Osteoblast (primary cell): ENCODE data around the gene COL20A1. TPM values are rescaled to one million over a fixed set of nuclear protein-coding genes. Genes with fewer than 3 reads are reported as not detected.

Experiments
- DNase-seq: peaks from one replicate; pipeline ENCODE4 v3.0.0; 2011; ENCODE audit warnings: low spot score, mixed read lengths; ENCODE audit not compliant: insufficient read length; ENCODE audit errors: missing footprints
- H2AFZ ChIP-seq: 2 replicates; pipeline ENCODE4 v1.6.0; 2011; ENCODE audit warnings: mild to moderate bottlenecking, low read length
- H3K27ac ChIP-seq: 2 replicates; pipeline ENCODE4 v1.5.1; 2011; ENCODE audit warnings: mild to moderate bottlenecking, low read depth, low read length, moderate library complexity
- H3K27me3 ChIP-seq: 2 replicates; pipeline ENCODE4 v1.6.0; 2012; ENCODE audit warnings: mild to moderate bottlenecking, control low read depth, inconsistent platforms, low read length, moderate library complexity; ENCODE audit not compliant: insufficient read depth
- H3K36me3 ChIP-seq: 2 replicates; pipeline ENCODE4 v1.5.1; 2011; ENCODE audit warnings: mild to moderate bottlenecking, low read length, control low read depth, moderate library complexity; ENCODE audit not compliant: insufficient read depth
- H3K4me1 ChIP-seq: 2 replicates; pipeline ENCODE4 v1.5.1; 2011; ENCODE audit warnings: mild to moderate bottlenecking, low read length, control low read depth, moderate library complexity; ENCODE audit not compliant: insufficient read depth
- H3K4me2 ChIP-seq: 2 replicates; pipeline ENCODE4 v1.6.0; 2011; ENCODE audit warnings: mild to moderate bottlenecking, low read length; ENCODE audit not compliant: insufficient read depth
- H3K4me3 ChIP-seq: fragments of 200-600 bp; sonication (generic); 3 replicates; pipeline ENCODE4 v1.5.1; 2012; ENCODE audit warnings: mild to moderate bottlenecking, low read length, inconsistent platforms; ENCODE audit not compliant: insufficient read depth
- H3K79me2 ChIP-seq: 2 replicates; pipeline ENCODE4 v1.6.0; 2012; ENCODE audit warnings: mild to moderate bottlenecking, low read length, control low read depth, inconsistent platforms; ENCODE audit not compliant: insufficient read depth
- H3K9me3 ChIP-seq: 2 replicates; pipeline ENCODE4 v1.5.1; 2011; ENCODE audit warnings: low read depth, low read length, control low read depth
- H4K20me1 ChIP-seq: 2 replicates; pipeline ENCODE4 v1.6.0; 2012; ENCODE audit warnings: mild to moderate bottlenecking, low read length, control low read depth; ENCODE audit not compliant: insufficient read depth
- CTCF ChIP-seq: IDR thresholded peaks from 2 replicates; pipeline ENCODE4 v1.5.1; 2011; ENCODE audit warnings: mild to moderate bottlenecking, low read depth, low read length, moderate library complexity; ENCODE audit errors: extremely low read depth
- total RNA-seq: library from RNA; depleted of rRNA; stranded (reverse); fragments of >200 nt; gene quantifications from 2 replicates; pipeline ENCODE4 v1.2.3, GENCODE V29; 2012

COL20A1 gene
- total RNA-seq, 1 donor: not detected

DNA sequence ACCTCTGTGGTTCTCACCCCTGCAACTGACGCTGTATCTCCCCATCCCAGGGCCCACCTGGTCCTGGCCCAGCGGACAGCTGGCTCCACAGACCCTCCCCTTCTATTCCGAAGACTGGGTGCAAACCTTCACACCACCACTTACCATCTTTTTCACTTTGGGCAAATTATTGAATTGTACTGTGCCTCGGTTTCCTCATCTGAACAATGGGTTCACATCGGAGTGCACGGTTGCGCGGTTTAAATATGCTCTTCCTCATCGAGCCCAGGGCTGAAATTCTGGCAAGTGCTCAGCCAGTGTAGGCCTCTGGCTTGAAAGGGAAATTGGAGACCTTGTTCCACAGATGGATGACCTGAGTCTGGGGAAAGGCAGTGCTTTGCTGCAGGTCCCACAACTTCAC, 23.3 kb upstream of the COL20A1 start:
- H4K20me1 ChIP-seq: peaks cover 20% of the 10 kb centered on the region
- no peak overlapping the region for H3K27ac ChIP-seq
- H3K36me3 ChIP-seq: no peaks in the 10 kb centered on the region
- no peak overlapping the region for H3K4me2 ChIP-seq
- no peak for TF ChIP-seq CTCF
- H3K9me3 ChIP-seq: no peaks in the 10 kb centered on the region
- H3K27me3 ChIP-seq: peaks cover 16% of the 10 kb centered on the region
- peaks cover 14% of the 10 kb centered on the region for H3K4me1 ChIP-seq
- H2AFZ ChIP-seq: no peak overlapping the region
- H3K79me2 ChIP-seq: peaks cover 30% of the 10 kb centered on the region
- H3K4me3 ChIP-seq: no peak overlapping the region
- no peak for DNase-seq

GRCh38 chr20:63270606-63271325, 22.2 kb upstream of the COL20A1 start:
- no peak overlapping the region for H3K27ac ChIP-seq

DNA sequence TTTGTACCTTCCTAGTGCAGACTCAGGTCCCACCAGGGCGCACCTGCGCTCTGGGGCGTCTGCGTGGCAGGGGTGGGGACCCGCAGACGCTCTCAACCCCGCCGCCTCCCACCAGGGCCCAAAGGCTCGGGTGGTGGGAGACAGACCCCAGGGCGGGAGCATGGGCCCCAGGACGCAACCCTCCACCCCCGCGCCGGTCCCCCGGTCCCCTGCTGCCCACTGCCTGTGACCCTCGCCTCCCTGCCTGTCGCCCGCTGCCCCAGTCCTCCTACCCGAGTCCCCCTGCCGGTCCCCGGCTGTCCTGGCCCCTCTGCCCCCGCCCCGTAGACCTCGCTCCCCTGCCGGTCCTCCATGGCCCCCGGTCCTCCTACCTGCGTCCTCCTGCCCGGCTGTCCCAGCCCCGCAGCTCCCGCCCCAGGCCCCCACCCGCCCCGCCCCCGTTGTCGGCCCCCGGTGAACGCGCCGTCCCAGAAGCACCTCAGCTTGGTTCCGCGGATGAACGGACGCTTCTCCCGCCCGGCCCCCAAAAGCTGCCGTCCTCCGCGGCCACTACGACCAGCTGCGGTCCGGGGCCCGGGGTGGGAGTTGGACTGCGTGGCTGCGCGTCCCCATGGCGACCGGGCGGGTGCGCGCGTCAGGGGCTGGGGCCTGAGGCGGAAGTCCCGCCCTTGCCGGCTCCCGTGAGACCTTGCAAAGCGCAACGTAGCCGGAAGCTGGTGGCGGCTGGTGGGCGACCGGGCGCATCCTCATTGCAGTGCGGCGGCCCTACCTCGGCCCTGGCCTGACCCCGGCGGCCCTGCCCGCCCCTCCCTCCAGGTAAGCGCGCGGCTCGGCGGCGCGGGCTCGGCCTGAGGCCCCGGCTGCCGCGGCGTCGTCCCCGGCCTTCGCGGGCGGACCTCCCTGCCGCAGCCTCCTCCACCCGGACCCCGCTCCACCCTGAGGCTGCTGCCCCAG, 20.6 kb upstream of the COL20A1 start, which contains the start of gene ARFGAP1:
Gene ARFGAP1, plus strand, starts transcription at position 709 of the 954 bp plus-strand sequence. CDS start 2,768 bp downstream, outside the sequence.
- Histone ChIP-seq H3K9me3 (no peaks in the 10 kb centered on the region), H3K4me2 (peak within 1 kb of the TSS; percentile 97), H4K20me1 (peaks cover 46% of the 10 kb centered on the region), H3K27ac (peak within 1 kb of the TSS; percentile 69), H3K79me2 (peaks cover 57% of the 10 kb centered on the region), H3K36me3 (peaks cover 21% of the 10 kb centered on the region), H2AFZ (peak within 1 kb of the TSS; percentile 70), H3K27me3 (peaks cover 14% of the 10 kb centered on the region), H3K4me1 (peaks cover 18% of the 10 kb centered on the region), H3K4me3 (peak within 1 kb of the TSS; percentile 96)
- DNase-seq: peak; percentile 100
- TF ChIP-seq CTCF: no peak

More at GRCh38 chr20:63270606-63271325, 22.2 kb upstream of the COL20A1 start:
- no peak for DNase-seq
- peaks cover 30% of the 10 kb centered on the region for H4K20me1 ChIP-seq
- peaks cover 41% of the 10 kb centered on the region for H3K79me2 ChIP-seq
- no peak overlapping the region for H3K4me3 ChIP-seq
- no peak for TF ChIP-seq CTCF
- no peak overlapping the region for H3K4me2 ChIP-seq
- H2AFZ ChIP-seq: no peak overlapping the region
- H3K9me3 ChIP-seq: no peaks in the 10 kb centered on the region
- H3K27me3 ChIP-seq: peaks cover 16% of the 10 kb centered on the region
- peaks cover 18% of the 10 kb centered on the region for H3K4me1 ChIP-seq
- H3K36me3 ChIP-seq: peaks cover 5% of the 10 kb centered on the region
